HG03060 (cell line): ENCODE results near the gene OVAAL.

Source experiments
- ATAC-seq: cut with Tn5 transposase; IDR thresholded peaks from one replicate; pipeline ENCODE4 v1.9.1; 2021; ENCODE audit warnings: low read depth, moderate number of reproducible peaks; ENCODE audit not compliant: unreplicated experiment

OVAAL gene

GRCh38 chr1:180558664-180559063 is at the start of gene OVAAL:
Gene OVAAL, plus strand, starts transcription at chr1:180558964.
- ATAC-seq = no peak

- ATAC-seq = no peak
Measured at GRCh38 chr1:180510882-180511281, 47.9 kb upstream of the OVAAL start.

GRCh38 chr1:180513531-180513930 is 45.2 kb upstream of the OVAAL start:
- no peak for ATAC-seq

- no peak for ATAC-seq
Measured at GRCh38 chr1:180515364-180515763, 43.4 kb upstream of the OVAAL start.

- ATAC-seq = peak; percentile 65
Measured at GRCh38 chr1:180515857-180516388, 42.8 kb upstream of the OVAAL start.

- ATAC-seq = no peak
Measured at GRCh38 chr1:180519846-180520245, 38.9 kb upstream of the OVAAL start.

GRCh38 chr1:180521474-180522212 is 37.1 kb upstream of the OVAAL start:
- no peak for ATAC-seq

GRCh38 chr1:180522213-180522515 is 36.6 kb upstream of the OVAAL start:
- ATAC-seq = no peak

- ATAC-seq = no peak
Measured at GRCh38 chr1:180524160-180524914, 34.4 kb upstream of the OVAAL start.

GRCh38 chr1:180524915-180525714 is 33.6 kb upstream of the OVAAL start:
- no peak for ATAC-seq

GRCh38 chr1:180525715-180526039 is 33.1 kb upstream of the OVAAL start:
- ATAC-seq = no peak

GRCh38 chr1:180527101-180527669 is 31.6 kb upstream of the OVAAL start:
- ATAC-seq = no peak

GRCh38 chr1:180528868-180529470 is 29.8 kb upstream of the OVAAL start:
- ATAC-seq = no peak

GRCh38 chr1:180530501-180530900 is 28.3 kb upstream of the OVAAL start:
- ATAC-seq = no peak

GRCh38 chr1:180532854-180533253 is 25.9 kb upstream of the OVAAL start:
- no peak for ATAC-seq

GRCh38 chr1:180533266-180533987 is 25.3 kb upstream of the OVAAL start:
- ATAC-seq = no peak

GRCh38 chr1:180534214-180534613 is 24.6 kb upstream of the OVAAL start:
- no peak for ATAC-seq

GRCh38 chr1:180535418-180535999 is 23.3 kb upstream of the OVAAL start:
- ATAC-seq = no peak

GRCh38 chr1:180536821-180537372 is 21.9 kb upstream of the OVAAL start:
- no peak for ATAC-seq
